Activated naive CD8-positive, alpha-beta T cell treated with anti-CD3 and anti-CD28 coated beads, Interleukin-2, amount 10 ng/mL, durations not matched to agents 7 days and 5 days (primary cell): ENCODE data around the gene MRC2. TPM values are rescaled to one million over a fixed set of nuclear protein-coding genes. Genes with fewer than 3 reads are reported as not detected.
"Not testable (repeated sequence)": the region's sequence is repeated elsewhere in the genome, so short reads cannot be mapped to it uniquely, and the experiment has no call there.

Experiments used
- ATAC-seq: fragments of 150-1000 bp; cut with Tn5 transposase; one replicate; pipeline ENCODE4 v1.10.0; 2021; ENCODE audit warnings: low read depth, moderate library complexity
- POLR2A ChIA-PET: fragments of 350-600 bp; sonication (Branson Sonifier 250); formaldehyde crosslinking; loops from one replicate; lab custom pipeline; 2021; ENCODE audit warnings: antibody characterized with exemption; lab: Charles Lee
- DNase-seq: peaks from one replicate; pipeline ENCODE4 v3.0.0; 2021
- H3K27ac Mint-ChIP-seq: one replicate; pipeline ENCODE4 v1.8.0; 2022; ENCODE audit warnings: mild to moderate bottlenecking, mixed read lengths
- H3K27me3 Mint-ChIP-seq: one replicate; pipeline ENCODE4 v1.8.0; 2022; ENCODE audit warnings: mild to moderate bottlenecking, moderate library complexity, mixed read lengths
- H3K36me3 Mint-ChIP-seq: one replicate; pipeline ENCODE4 v1.8.0; 2021; ENCODE audit warnings: mild to moderate bottlenecking, mixed read lengths
- H3K4me1 Mint-ChIP-seq: one replicate; pipeline ENCODE4 v1.8.0; 2021; ENCODE audit warnings: mixed read lengths
- H3K4me3 Mint-ChIP-seq: one replicate; pipeline ENCODE4 v1.8.0; 2022; ENCODE audit warnings: mild to moderate bottlenecking, moderate library complexity, mixed read lengths
- H3K9me3 Mint-ChIP-seq: one replicate; pipeline ENCODE4 v1.8.0; 2021; ENCODE audit warnings: mixed read lengths
- total RNA-seq, 2 experiments: library from RNA; stranded (reverse); gene quantifications; one replicate each; pipeline ENCODE4 v1.2.3, GENCODE V29; 2021

Gene MRC2
- total RNA-seq, 2 experiments from 2014 or later = 1.6 to 2.4 TPM

DNA sequence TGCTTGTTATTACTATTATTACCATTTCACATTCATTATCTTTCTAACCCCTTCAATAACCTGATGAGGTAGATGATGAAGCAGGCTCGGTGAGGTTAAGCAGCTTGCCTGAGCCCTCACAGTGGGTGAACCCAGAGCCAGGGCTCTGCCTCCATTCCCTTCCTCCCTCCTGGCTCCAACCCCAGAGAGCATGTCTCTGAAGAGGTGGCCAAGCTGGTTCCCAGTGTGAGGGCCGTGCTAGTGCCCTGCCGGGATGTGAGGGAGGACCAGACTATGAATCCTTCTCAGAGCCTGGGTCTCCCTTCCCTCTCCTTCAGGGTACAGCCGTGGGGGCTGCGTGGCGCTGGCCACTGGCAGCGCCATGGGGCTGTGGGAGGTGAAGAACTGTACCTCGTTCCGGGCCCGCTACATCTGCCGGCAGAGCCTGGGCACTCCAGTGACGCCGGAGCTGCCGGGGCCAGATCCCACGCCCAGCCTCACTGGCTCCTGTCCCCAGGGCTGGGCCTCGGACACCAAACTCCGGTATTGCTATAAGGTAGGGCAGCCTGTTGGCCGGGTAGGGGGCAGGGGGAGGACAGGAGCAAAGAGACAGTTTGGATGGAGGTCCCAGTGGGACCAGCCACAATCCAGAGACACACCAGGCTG is 49.6 kb downstream of the MRC2 start:
- Mint-ChIP-seq H3K36me3 (no peaks in the 10 kb centered on the region), H3K4me1 (no peaks in the 10 kb centered on the region), H3K9me3 (no peaks in the 10 kb centered on the region), H3K4me3 (no peak overlapping the region), H3K27ac (no peak overlapping the region), H3K27me3 (no peaks in the 10 kb centered on the region)
- ATAC-seq (no peak), DNase-seq (no peak)
- POLR2A ChIA-PET = no interaction called here

- POLR2A ChIA-PET = no interaction called here
- Mint-ChIP-seq H3K4me1 (no peaks in the 10 kb centered on the region), H3K36me3 (no peaks in the 10 kb centered on the region), H3K4me3 (no peak overlapping the region), H3K27ac (no peak overlapping the region), H3K9me3 (no peaks in the 10 kb centered on the region), H3K27me3 (no peaks in the 10 kb centered on the region)
- DNase-seq (no peak), ATAC-seq (no peak)
Observed at GRCh38 chr17:62678214-62678919, 50.9 kb downstream of the MRC2 start.

DNA sequence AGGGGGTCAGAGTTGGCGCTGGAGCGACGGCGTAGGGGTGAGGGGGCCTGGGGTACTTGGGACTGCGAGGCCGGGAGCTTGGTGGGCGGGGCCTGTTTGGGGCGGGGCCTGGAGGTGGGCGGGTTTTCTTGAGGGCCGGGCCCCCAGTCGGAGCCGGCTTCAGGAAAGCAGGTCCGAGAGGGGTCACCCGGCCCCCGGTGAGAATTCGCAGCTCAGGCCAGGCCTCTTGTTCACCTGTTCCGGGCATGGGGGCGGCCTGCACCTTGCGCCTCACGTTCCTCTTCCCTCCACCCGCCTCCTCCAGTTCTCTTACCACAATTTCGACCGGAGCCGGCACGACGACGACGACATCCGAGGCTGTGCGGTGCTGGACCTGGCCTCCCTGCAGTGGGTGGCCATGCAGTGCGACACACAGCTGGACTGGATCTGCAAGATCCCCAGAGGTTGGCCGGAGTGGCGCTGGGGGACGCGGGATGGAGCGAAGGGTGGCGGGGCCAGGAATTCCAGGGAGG is 52.5 kb downstream of the MRC2 start:
- Mint-ChIP-seq H3K27ac (no peak overlapping the region), H3K36me3 (no peaks in the 10 kb centered on the region), H3K4me1 (no peaks in the 10 kb centered on the region), H3K9me3 (no peaks in the 10 kb centered on the region), H3K27me3 (no peaks in the 10 kb centered on the region), H3K4me3 (no peak overlapping the region)
- ATAC-seq (no peak), DNase-seq (no peak)
- POLR2A ChIA-PET = no interaction called here

DNA sequence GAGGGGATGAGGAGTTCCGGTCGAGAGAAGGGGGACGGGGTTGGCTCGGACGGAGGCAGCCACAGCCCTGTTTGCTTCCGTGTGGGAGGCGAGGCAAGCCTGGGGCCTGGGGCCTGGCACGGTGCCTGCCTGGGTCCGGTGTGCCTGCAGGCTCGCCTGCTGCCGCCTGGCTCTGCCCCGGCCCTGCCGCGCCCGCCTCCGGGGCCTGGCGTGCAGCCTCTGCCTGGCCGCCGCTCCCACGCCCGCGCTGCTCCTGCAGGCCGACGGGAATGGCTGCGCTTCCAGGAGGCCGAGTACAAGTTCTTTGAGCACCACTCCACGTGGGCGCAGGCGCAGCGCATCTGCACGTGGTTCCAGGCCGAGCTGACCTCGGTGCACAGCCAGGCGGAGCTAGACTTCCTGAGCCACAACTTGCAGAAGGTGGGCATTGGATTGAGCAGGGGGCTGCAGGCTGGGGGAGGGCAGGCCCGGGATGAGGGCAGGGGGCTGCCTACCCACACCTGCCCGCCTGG is 53.1 kb downstream of the MRC2 start:
- H3K4me3 Mint-ChIP-seq = no peak overlapping the region
- DNase-seq = no peak
- no peak for ATAC-seq
- no peaks in the 10 kb centered on the region for H3K27me3 Mint-ChIP-seq
- H3K4me1 Mint-ChIP-seq = no peaks in the 10 kb centered on the region
- H3K27ac Mint-ChIP-seq = no peak overlapping the region
- no peaks in the 10 kb centered on the region for H3K9me3 Mint-ChIP-seq
- POLR2A ChIA-PET = no interaction called here
- no peaks in the 10 kb centered on the region for H3K36me3 Mint-ChIP-seq

- no peak overlapping the region for H3K27ac Mint-ChIP-seq
- no peaks in the 10 kb centered on the region for H3K9me3 Mint-ChIP-seq
Observed at GRCh38 chr17:62681061-62681938, 53.8 kb downstream of the MRC2 start.

GRCh38 chr17:62681939-62682381 is 54.5 kb downstream of the MRC2 start:
- Mint-ChIP-seq H3K27me3 (no peaks in the 10 kb centered on the region), H3K4me1 (no peaks in the 10 kb centered on the region), H3K9me3 (no peaks in the 10 kb centered on the region), H3K4me3 (no peak overlapping the region), H3K27ac (no peak overlapping the region), H3K36me3 (no peaks in the 10 kb centered on the region)
- POLR2A ChIA-PET = no interaction called here
- ATAC-seq (no peak), DNase-seq (no peak)

More at GRCh38 chr17:62681061-62681938, 53.8 kb downstream of the MRC2 start:
- DNase-seq = no peak
- H3K36me3 Mint-ChIP-seq = no peaks in the 10 kb centered on the region
- no peak overlapping the region for H3K4me3 Mint-ChIP-seq
- H3K4me1 Mint-ChIP-seq = no peaks in the 10 kb centered on the region
- H3K27me3 Mint-ChIP-seq = no peaks in the 10 kb centered on the region
- POLR2A ChIA-PET = no interaction called here
- ATAC-seq = no peak

DNA sequence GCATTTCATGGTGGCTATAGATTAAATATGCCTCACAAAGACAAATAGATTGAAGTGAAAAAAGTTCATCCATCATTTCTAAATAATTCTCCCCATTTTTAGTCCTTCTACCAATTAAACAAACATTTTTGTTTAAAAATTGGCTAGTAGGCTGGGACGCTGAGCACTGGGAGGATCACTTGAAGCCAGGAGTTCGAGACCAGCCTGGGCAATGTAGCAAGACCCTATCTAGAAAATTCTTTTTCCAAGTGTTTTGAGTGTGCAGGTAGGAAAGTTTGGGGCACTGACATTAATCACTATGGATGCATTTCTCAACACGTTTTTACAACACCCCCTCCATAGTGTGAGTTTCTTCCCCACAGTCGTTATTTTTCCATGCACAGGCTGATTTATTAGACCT is 56.7 kb downstream of the MRC2 start:
- no peak overlapping the region for H3K4me3 Mint-ChIP-seq
- H3K27me3 Mint-ChIP-seq = peaks cover 3% of the 10 kb centered on the region
- no peaks in the 10 kb centered on the region for H3K4me1 Mint-ChIP-seq
- no peak for DNase-seq
- no peak overlapping the region for H3K27ac Mint-ChIP-seq
- no peaks in the 10 kb centered on the region for H3K9me3 Mint-ChIP-seq
- POLR2A ChIA-PET = no interaction called here
- no peak for ATAC-seq
- H3K36me3 Mint-ChIP-seq = no peaks in the 10 kb centered on the region

DNA sequence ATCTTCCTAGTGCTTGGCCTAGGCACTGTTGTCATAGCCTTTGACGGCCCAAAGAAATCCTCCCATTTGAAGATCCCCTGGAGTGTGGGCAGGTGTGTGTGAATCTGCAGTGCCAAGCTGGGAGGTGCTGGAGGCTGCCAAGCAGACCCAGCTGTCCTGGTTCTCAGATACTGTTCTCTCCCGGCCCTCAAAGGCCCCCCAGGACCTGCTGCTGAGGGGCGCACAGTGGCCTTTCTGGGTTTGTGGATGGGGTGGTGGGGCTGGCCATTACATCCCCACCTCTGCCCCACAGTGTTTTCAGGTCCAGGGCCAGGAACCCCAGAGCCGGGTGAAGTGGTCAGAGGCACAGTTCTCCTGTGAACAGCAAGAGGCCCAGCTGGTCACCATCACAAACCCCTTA is 60.5 kb downstream of the MRC2 start:
- H3K9me3 Mint-ChIP-seq = no peaks in the 10 kb centered on the region
- no peak for DNase-seq
- H3K27ac Mint-ChIP-seq = no peak overlapping the region
- peaks cover 3% of the 10 kb centered on the region for H3K27me3 Mint-ChIP-seq
- POLR2A ChIA-PET = no interaction called here
- H3K4me3 Mint-ChIP-seq = no peak overlapping the region
- H3K4me1 Mint-ChIP-seq = no peaks in the 10 kb centered on the region
- ATAC-seq = no peak
- no peaks in the 10 kb centered on the region for H3K36me3 Mint-ChIP-seq

DNA sequence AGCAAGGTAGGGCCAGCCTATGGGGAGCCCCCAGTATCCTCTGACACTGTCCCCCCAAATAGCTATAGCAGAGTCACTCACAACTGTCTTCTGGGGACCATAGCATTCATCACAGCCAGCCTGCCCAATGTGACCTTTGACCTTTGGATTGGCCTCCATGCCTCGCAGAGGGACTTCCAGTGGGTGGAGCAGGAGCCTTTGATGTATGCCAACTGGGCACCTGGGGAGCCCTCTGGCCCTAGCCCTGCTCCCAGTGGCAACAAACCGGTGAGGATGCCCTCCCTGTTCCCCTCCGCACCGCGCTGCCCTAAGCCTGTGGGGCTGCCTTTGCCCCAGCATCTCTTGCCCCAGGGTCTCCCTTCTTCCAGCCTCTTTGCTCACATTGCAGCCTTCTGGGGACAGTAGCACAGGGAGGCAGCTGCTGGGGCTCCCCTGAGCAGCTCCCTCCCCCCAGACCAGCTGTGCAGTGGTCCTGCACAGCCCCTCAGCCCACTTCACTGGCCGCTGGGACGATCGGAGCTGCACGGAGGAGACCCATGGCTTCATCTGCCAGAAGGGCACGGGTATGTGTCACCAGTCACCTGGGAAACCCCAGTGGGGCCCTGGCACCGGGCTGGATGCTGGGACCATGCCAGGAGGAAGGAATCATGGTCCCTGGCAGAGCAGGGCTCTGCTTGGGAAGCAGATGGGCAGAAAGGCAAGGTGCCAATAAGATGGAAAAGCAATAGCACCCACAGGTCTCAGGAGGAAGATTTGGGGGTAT is 61.1 kb downstream of the MRC2 start:
- Mint-ChIP-seq H3K27me3 (peaks cover 3% of the 10 kb centered on the region), H3K9me3 (no peaks in the 10 kb centered on the region), H3K36me3 (no peaks in the 10 kb centered on the region), H3K4me3 (no peak overlapping the region), H3K4me1 (no peaks in the 10 kb centered on the region), H3K27ac (no peak overlapping the region)
- DNase-seq (no peak), ATAC-seq (no peak)
- POLR2A ChIA-PET = no interaction called here

- Mint-ChIP-seq H3K4me3 (no peak overlapping the region), H3K9me3 (no peaks in the 10 kb centered on the region), H3K27me3 (peaks cover 3% of the 10 kb centered on the region), H3K4me1 (no peaks in the 10 kb centered on the region), H3K27ac (no peak overlapping the region), H3K36me3 (no peaks in the 10 kb centered on the region)
- ATAC-seq (no peak), DNase-seq (no peak)
- POLR2A ChIA-PET = no interaction called here
Observed at GRCh38 chr17:62689441-62690167, 62.1 kb downstream of the MRC2 start.

DNA sequence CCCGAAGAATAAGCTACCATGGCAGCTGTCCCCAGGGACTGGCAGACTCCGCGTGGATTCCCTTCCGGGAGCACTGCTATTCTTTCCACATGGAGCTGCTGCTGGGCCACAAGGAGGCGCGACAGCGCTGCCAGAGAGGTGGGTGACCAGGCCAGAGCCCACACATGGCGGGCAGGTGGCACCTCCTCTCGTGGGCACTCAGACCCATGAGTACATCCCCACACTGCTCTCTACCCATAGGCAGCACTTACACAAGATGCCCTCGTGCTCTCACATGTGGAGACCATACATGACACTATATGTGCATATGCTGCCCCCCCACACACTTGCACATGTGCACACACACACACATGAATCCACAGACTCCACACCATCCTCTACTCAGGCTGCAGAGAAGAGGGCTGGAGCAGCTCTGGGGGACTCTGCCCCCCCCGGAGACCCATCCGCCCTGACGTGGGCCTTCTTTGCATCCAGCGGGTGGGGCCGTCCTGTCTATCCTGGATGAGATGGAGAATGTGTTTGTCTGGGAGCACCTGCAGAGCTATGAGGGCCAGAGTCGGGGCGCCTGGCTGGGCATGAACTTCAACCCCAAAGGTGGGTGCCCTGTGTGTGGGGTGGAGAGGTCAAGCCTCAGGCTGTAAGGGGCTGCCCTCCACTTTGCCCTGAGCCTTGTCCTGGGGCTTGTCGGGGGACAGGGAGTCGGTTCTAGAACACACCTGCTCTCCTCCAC is 62.9 kb downstream of the MRC2 start:
- H3K27me3 Mint-ChIP-seq = peaks cover 3% of the 10 kb centered on the region

GRCh38 chr17:62691589-62691915 is 64.1 kb downstream of the MRC2 start:
- H3K27ac Mint-ChIP-seq, POLR2A ChIA-PET, H3K27me3 Mint-ChIP-seq, DNase-seq, H3K4me1 Mint-ChIP-seq, H3K36me3 Mint-ChIP-seq, H3K4me3 Mint-ChIP-seq, ATAC-seq, H3K9me3 Mint-ChIP-seq: not testable (repeated sequence)

More for the DNA sequence above, 62.9 kb downstream of the MRC2 start:
- H3K36me3 Mint-ChIP-seq = no peaks in the 10 kb centered on the region
- ATAC-seq = no peak
- no peaks in the 10 kb centered on the region for H3K9me3 Mint-ChIP-seq
- no peaks in the 10 kb centered on the region for H3K4me1 Mint-ChIP-seq
- no peak overlapping the region for H3K4me3 Mint-ChIP-seq
- POLR2A ChIA-PET = no interaction called here
- DNase-seq = no peak
- H3K27ac Mint-ChIP-seq = no peak overlapping the region
